ENCODE data around the gene PPARGC1A. TPM values are rescaled to one million over a fixed set of nuclear protein-coding genes. Genes with fewer than 3 reads are reported as not detected.

The PPARGC1A gene
- total and polyA plus RNA-seq, 2 donors (not counting 3 experiments of a cell fraction or from before 2014, with no cell fraction given) = not detected

- Histone ChIP-seq H3K36me3 (ENCODE audit: control insufficient read depth in 2 of 2, extremely low read depth in 1 of 2, insufficient read depth in 2 of 2, low read length in 2 of 2) (no peaks in the 10 kb centered on the region), H3K9ac (replicated peaks; ENCODE audit: extremely low read depth, insufficient read depth, low read length) (no peak overlapping the region), H3K79me2 (ENCODE audit: control insufficient read depth, insufficient read depth, low read length) (no peaks in the 10 kb centered on the region), H2AFZ (ENCODE audit: low read depth, low read length) (no peak overlapping the region), H3K27ac (ENCODE audit: insufficient read depth, low read depth, low read length) (no peak overlapping the region), H3K9me3 (replicated peaks; ENCODE audit: control insufficient read depth, insufficient read depth, low read length) (no peaks in the 10 kb centered on the region), H3K9me1 (replicated peaks; ENCODE audit: control insufficient read depth, extremely low read depth, insufficient read depth, low read length) (no peaks in the 10 kb centered on the region), H3K4me1 (ENCODE audit: control insufficient read depth, extremely low read depth, insufficient read depth, low read length) (no peaks in the 10 kb centered on the region), H3K4me2 (ENCODE audit: insufficient read depth, low read length) (no peak overlapping the region), H4K20me1 (replicated peaks; ENCODE audit: control insufficient read depth, extremely low read depth, insufficient read depth, low read length) (no peaks in the 10 kb centered on the region), H3K27me3 (ENCODE audit: control insufficient read depth in 2 of 2, insufficient read depth in 2 of 2, low read length in 2 of 2) (no peaks in the 10 kb centered on the region), H3K4me3 (replicated peaks in 1 of 3; ENCODE audit: insufficient read depth in 1 of 3, low read depth in 1 of 3, low read length in 3 of 3) (no peak overlapping the region)
- ChIA-PET CTCF (no interaction called here), POLR2A (no interaction called here)
- intact Hi-C loops (cut with micrococcal nuclease) = no loop called here
- TF ChIP-seq EZH2 (IDR thresholded peaks at IDR 0.05; ENCODE audit: borderline replicate concordance, low read depth, low read length, severe bottlenecking) = no peak
- no peak for TF ChIP-seq POLR2A (IDR thresholded peaks at IDR 0.05; ENCODE audit: low read depth, low read length)
- TF ChIP-seq JUN (IDR thresholded peaks at IDR 0.05; ENCODE audit: borderline replicate concordance, insufficient read depth, insufficient read length, low read depth) = no peak
- TF ChIP-seq POLR2AphosphoS5 (IDR thresholded peaks at IDR 0.05; ENCODE audit: insufficient read depth, low read depth, low read length) = no peak
- no peak for TF ChIP-seq MAX (IDR thresholded peaks at IDR 0.05; ENCODE audit: insufficient read depth, insufficient read length)
- no peak for TF ChIP-seq MYC (IDR thresholded peaks at IDR 0.05; ENCODE audit: low read depth, low read length)
- no peak for TF ChIP-seq GATA2 (IDR thresholded peaks at IDR 0.05; ENCODE audit: insufficient read depth, insufficient read length, low read depth, low read length)
- TF ChIP-seq, protein P1, sequence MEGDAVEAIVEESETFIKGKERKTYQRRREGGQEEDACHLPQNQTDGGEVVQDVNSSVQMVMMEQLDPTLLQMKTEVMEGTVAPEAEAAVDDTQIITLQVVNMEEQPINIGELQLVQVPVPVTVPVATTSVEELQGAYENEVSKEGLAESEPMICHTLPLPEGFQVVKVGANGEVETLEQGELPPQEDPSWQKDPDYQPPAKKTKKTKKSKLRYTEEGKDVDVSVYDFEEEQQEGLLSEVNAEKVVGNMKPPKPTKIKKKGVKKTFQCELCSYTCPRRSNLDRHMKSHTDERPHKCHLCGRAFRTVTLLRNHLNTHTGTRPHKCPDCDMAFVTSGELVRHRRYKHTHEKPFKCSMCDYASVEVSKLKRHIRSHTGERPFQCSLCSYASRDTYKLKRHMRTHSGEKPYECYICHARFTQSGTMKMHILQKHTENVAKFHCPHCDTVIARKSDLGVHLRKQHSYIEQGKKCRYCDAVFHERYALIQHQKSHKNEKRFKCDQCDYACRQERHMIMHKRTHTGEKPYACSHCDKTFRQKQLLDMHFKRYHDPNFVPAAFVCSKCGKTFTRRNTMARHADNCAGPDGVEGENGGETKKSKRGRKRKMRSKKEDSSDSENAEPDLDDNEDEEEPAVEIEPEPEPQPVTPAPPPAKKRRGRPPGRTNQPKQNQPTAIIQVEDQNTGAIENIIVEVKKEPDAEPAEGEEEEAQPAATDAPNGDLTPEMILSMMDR (IDR thresholded peaks at IDR 0.05; ENCODE audit: extremely low read depth in 1 of 2, insufficient read depth in 1 of 2, low read depth in 1 of 2, low read length in 2 of 2) = no peak
- no peak for TF ChIP-seq FOS (IDR thresholded peaks at IDR 0.05; ENCODE audit: borderline replicate concordance, insufficient read depth, low read length)
- dilution Hi-C loops (cut with MboI; ENCODE audit: extremely low pct_ligation_motif_present, low sequenced_read_pairs) = no loop called here
- DNase-seq (ENCODE audit: low read depth, low spot score) = no peak
- no peak for FAIRE-seq
- BruUV-seq (replicated peaks) = no TSS peak
Observed at GRCh38 chr4:23902222-23902804, 12.5 kb upstream of the PPARGC1A start.
